GM18511 (cell line): ENCODE results near the gene PRDM11.

ENCODE experiments used
- ATAC-seq: cut with Tn5 transposase; IDR thresholded peaks from one replicate; pipeline ENCODE4 v1.9.1; 2021; ENCODE audit warnings: mild to moderate bottlenecking, moderate library complexity; ENCODE audit not compliant: unreplicated experiment

The PRDM11 gene

DNA sequence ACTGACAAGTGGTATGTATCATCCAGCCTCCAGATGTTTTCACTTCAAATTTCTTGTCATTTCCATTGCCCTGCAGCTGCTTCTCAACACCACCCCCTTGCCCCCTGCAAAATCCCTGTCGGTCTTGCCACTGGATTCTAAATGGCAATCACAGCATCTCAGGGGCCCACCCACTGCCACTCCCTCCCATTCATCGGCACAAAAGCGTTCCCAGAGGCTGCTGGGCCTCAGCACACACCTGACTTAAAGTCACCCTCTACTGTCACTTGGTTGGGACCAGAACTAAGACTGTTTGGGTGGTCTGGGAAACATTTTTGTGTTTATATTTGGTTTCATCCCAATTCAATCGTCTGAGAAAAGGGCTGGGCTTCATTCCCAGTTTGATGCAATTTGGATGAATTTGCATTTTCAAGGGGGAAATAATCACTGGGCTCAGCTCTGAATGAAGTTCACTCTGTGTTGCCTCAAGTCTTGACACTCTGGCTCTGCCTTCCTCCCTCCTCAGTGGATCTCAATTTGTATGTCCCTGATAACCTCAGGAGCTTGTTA, 112.6 kb downstream of the PRDM11 start:
- ATAC-seq = no peak

DNA sequence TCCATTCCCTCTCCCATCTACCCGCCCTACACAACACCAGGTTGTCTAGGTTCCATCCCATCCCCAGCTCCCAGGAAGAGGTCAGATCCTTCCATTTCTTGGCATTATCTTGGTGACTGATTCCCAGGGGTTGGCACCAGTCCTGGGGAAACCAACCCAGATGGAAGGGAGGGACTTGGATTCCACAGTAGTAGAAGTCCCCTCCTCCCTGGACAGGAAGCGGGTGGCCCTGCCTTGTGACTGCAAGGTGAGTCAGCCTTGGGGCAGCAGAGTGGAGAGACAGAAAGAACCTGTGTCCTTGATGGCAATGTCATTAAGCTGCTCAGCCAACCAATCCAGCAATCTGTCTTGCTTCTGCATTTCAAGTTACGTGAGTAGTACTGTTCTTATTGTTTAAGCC, 113.2 kb downstream of the PRDM11 start:
- no peak for ATAC-seq

DNA sequence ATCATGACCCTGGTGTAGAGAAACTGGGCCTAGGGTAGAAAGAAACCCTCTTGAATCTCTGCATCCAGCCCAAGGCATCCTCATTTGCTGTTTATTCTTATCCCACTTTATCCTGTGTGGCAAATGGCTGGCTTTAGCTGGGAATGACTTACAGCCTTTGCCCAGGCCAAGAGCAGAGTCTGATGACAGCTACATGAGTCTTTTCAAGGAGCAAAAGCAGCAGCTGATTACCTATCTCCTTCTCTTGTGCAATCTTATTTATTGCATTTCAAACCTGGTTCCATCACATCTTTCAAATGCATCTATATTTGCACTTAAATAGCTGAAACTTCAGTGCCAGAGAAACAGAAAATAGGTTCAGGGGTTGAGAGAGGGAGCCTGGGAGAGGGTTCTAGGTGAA, 113.6 kb downstream of the PRDM11 start:
- no peak for ATAC-seq

- no peak for ATAC-seq
Observed at GRCh38 chr11:45262900-45263299, 116.5 kb downstream of the PRDM11 start.

DNA sequence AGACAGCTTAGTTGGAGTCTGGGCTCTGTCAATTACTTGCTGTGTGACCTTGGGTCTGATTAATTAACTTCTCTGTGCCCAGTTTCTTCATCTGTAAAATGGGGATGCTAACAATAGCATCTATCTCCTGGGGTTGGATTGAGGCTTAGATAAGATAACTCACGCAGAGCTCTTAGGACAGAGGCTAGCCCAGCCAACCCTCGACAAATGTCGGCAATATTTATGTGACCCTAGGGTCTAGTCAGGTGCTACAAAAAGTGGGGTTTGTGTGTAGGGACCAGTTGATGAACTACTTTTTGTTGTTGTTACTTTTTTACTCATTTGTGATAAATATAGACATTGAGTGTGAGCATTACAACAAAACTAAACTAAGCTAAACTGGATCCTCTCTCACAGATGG, 117.3 kb downstream of the PRDM11 start:
- ATAC-seq = no peak

GRCh38 chr11:45264839-45265515, 118.5 kb downstream of the PRDM11 start:
- ATAC-seq = no peak

GRCh38 chr11:45265969-45266675, 119.7 kb downstream of the PRDM11 start:
- no peak for ATAC-seq

- ATAC-seq = no peak
Observed at GRCh38 chr11:45266676-45267020, 120.2 kb downstream of the PRDM11 start.

GRCh38 chr11:45267052-45267451, 120.6 kb downstream of the PRDM11 start:
- no peak for ATAC-seq

DNA sequence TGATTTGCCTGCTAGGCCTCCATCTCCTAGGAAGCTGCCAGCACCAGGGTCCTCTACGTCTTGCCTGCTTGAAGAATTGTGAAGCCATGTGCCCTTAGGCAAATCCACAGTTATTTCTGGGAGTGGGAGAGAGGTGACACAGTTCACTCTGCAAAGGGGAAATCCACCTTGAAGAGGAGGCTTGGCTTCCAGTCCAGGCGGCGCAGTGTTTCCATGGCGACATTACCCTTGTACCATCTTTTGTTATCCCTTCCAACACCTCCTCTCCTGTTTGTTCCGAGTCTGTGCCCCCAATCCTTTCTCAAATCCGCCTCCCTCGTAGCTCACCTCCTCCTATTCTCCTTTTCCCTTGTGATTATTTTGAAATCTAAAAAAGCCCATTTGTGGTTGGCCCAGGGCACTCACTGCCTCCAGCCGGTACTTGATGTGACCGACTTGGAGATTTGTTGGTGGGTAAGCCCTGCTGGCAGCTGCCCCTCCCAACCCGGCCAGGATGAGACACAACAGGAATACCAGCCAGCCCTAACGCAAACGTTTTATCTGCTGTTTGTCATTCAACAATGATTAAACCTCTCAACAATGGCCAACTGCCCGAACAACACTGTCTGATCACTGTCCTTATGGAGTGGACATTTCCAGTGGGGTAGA, 121.3 kb downstream of the PRDM11 start:
- ATAC-seq = no peak

DNA sequence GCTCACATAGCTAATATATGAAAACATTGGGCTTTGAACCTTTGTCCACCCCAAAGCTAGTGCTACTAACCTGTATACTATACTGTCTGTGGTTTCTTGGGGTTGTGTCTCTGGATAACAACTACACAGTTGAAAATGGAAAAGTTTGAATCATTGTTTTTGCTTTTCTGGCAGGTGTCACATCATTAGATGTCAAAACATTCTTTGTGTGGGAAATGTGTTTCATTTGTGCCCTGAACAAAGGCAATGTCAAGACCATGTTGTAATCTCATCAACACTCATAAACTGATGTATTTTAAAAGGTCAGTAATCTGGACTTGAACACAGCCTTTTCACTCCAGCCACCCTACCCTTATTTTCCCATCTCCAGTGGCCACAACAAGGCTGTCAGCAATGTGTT, 123.2 kb downstream of the PRDM11 start:
- ATAC-seq = no peak

- no peak for ATAC-seq
Observed at GRCh38 chr11:45270946-45271716, 124.7 kb downstream of the PRDM11 start.

DNA sequence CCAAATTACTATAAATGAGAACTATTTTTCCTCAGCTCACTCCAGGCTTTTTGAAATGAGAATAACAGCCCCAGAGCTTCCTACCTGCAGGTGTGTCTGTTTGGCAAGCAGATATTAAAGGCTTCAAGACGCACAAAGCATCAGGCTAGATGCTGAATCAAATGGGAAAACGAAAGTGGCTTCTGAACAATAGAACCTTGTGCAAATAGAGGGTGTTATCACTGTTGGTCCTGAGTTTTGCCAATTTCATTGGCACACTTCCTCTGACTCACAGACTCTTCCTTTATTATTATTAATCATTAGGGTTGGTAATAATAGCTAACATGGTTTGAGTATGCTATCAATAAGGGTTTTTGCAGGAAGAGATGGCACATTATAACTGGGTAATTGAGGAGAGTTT, 126.3 kb downstream of the PRDM11 start:
- ATAC-seq = no peak

DNA sequence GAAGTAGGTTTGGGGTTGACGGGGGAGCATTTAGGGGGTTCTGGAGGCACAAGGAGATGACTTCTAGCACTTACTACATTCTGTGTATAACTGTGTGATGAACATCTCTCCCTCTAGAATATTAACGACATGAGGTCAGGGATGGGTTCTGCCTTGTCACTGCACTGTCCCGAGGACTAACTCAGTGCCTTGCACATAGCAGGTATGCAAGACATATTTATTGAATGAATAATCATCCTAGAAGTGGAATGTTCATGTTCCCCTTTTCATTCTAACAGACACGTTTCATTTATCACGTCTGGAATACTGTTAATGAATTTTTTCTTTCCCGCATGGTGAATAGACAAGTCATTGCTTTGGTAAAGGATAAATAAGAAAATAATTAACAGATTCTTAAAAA, 127.1 kb downstream of the PRDM11 start:
- ATAC-seq = no peak

GRCh38 chr11:45274206-45274605, 127.8 kb downstream of the PRDM11 start:
- ATAC-seq = no peak

DNA sequence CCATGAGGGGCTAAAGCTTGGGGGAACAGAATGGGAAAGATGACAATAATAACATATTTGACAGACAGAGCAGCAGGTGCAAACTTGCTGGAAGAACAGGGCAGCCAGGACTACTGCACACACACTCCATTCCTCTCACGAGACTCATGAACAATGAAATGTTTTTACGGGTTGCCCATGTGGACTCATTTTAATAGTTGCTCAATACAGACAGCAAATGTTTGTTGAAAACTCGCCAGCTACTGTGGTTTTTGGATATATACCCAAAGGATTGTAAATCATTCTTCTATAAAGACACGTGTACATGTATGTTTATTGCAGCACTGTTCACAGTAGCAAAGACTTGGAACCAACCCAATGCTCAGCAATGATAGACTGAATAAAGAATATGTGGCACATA, 129.4 kb downstream of the PRDM11 start:
- ATAC-seq = no peak

DNA sequence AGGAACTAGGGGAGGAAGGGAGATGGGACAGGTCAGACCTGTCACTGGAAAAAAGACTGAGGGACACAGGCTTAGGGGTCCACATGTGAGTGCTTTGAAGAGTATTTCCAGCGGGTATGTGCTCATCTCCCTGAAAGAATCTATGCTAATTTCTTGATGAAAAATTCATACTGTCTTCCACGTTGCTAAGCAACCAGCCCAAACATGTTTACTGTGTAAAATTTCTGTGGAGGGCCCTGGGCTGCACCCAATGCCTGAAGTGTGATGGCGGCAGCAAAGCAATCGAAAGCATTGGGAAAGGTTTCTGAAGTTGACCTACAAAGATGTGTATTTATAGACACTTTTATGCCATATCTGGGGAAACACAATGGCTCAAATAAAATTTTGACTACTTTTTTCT, 132.3 kb downstream of the PRDM11 start:
- no peak for ATAC-seq

GRCh38 chr11:45279645-45280044, 133.2 kb downstream of the PRDM11 start:
- no peak for ATAC-seq

GRCh38 chr11:45280449-45280848, 134.0 kb downstream of the PRDM11 start:
- no peak for ATAC-seq

- no peak for ATAC-seq
Observed at GRCh38 chr11:45282081-45282480, 135.6 kb downstream of the PRDM11 start.
